HG03066 (cell line): ENCODE data around the gene FOSB.
"Not testable (repeated sequence)": the region's sequence is repeated elsewhere in the genome, so short reads cannot be mapped to it uniquely, and the experiment has no call there.

Experiments used
- ATAC-seq: cut with Tn5 transposase; IDR thresholded peaks from one replicate; pipeline ENCODE4 v1.9.1; 2021; ENCODE audit warnings: low read depth; ENCODE audit not compliant: unreplicated experiment

FOSB gene

DNA sequence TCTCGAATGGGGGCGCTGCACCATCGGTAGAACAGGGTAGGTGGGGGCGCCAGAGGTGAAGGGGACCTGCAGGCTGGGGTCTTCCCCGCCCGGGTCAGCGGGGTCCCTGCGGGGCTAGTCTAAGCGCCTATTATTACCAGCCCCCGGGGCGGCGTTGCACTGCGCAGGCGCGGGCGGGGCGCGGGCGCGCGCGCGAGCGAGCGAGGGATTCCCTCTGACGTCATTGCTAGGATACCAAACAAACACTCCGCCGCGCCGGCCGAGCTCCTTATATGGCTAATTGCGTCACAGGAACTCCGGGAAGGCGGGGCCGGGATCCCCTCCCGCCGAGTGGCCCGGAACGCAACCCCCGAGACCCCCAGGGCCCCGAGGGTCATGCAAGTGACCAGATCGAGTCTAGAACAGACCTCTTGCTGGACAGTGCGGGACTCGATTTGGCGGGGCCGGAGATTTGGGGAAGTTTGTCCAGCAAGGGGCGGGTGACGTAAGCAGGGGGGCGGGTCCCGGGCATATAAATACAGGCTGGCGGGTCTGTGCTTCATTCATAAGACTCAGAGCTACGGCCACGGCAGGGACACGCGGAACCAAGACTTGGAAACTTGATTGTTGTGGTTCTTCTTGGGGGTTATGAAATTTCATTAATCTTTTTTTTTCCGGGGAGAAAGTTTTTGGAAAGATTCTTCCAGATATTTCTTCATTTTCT, at the start of gene FOSB:
Gene FOSB, plus strand, starts transcription at position 541 of the 703 bp plus-strand sequence. CDS start 591 bp downstream, outside the sequence.
- peak; percentile 38 for ATAC-seq

DNA sequence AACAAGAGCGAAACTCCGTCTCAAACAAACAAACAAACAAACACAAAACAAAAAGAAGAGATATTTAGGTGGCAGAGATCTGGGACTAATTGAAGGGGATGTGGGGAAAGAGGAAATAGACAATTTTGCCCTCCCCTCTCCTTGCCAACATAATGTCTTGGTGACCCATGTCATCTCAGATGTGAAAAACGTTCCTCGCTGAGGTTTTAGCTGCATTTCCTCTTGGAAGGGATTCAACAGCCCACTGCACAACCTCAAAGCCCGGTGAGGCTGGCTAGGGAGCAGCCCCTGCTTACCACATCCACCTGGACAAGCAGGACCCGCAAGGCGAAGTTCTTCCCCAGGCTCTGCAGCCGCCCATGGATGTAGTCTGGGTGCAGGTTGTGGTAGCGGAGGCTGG, 49.0 kb upstream of the FOSB start:
- no peak for ATAC-seq

DNA sequence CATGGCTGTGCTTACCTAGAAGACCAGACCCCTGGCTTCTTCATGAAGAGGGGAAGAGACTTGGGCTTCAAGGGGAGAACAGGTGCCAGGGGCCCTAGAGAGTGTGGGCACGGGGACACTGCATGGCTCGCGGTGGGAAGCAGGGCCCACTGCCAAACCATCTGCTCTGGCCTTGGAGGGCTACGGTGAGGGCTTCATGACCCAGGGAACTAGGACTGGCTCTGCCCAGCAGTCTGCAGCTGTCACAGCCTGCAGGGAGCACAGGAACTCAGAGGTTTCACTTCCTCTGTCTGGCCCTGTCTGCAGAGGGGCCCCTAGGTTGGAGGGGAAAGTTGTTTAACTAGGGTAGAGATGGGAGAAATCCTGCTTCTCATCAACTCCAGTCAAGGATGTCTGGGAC, 48.4 kb upstream of the FOSB start:
- no peak for ATAC-seq

DNA sequence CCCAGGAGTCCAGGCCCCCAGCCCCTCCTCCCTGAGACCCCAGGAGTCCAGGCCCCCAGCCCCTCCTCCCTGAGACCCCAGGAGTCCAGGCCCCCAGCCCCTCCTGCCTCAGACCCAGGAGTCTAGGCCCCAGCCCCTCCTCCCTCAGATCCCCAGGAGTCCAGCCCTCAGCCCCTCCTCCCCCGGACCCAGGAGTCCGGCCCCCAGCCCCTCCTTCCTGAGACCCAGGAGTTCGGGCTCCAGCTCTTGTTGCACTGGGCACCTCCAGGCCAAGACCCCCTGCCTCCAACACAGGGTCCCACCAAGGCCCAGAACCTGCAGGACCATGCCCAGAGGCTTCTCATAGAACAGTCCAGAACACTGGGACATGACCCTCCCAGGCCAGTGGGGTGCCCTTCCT, 47.9 kb upstream of the FOSB start:
- ATAC-seq: no peak

DNA sequence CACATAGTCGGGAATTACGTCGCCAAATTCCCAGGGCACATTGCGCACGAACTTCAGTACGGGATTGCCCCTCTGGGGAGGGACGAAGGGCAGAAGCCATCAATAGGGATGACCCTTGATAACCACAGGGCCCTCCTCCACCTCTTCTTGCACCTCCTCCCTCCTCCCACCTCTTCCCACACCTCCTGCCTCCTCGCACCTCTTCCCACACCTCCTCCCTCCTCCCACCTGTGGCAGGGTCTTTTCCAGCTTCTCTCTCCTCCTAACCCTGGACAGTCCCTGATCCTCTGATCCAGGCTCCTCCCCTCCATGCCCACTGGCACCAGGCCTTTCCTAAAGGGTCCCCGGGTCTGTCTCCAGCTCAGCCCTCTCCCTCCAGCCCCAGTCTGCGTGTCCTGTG, 47.4 kb upstream of the FOSB start:
- no peak for ATAC-seq

DNA sequence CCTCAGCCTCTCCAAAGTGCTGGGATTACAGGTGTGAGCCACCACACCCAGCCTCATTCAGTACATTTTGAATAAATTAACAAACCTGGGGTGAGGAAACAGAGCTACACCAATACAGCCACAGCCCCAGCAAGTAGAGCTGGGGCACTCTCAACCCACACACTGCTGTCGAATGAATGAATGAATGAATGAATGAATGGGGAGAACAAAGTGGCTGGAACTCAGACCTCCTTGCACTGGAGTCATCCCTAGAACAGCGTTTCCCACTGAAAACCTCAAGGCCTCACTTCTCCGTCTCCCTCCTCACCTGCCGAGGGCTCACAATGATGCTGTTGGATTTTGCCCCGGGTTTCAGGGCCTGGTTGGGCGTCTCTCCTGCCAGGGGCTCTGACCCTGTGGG, 46.9 kb upstream of the FOSB start:
- ATAC-seq: no peak

DNA sequence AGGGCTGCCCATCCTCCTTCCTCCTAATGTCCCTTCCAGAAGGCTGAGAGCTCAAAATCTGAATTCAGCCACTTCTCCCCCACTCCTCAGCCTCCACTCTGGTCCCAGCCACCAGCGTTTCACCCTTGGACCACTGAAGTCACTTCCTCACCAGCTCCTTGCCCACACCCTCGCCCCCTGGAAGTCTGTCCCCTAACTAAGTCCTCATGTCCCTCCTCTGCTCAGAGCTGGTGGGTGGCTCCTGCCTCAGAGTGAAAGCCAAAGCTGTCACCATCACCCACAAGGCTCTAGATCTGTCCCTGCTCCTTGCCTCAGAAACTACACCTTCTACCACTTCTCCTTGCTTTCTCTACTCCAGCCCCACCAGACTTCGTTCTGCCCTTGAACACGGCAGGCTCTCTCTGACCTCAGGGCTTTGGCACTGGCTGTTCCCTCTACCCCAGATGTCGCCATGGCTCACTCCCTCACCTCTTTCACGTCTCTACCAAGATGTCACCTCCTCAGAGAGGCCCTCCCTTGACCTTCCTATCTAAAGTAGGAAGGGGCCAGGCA, 45.8 kb upstream of the FOSB start:
- ATAC-seq: no peak

DNA sequence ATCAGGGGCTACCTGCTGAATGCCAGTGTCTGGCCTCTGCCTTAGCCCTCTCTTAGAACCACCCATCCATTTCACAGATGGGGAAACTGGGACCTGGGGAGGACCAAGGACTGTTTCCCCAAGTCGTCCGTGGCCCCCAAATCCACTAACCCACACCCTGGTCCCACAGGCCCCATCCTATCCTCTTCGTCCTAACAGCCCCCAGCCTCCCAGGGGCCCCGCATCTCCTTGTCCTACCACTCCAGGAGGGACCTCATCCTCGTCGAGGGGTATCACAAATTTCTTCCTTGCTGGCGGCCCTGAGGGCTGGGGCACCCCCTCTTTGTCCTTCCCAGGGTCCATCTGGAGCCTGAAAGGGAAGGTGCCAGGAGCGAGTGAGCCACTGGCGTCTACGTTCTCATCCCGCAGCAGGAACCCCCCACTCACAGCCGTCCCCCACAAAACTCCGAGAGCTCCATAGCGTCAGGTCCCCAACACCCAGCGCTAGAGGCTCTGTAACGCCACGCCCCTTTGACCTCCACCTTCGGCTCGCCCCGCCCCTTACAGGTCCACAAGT, 44.7 kb upstream of the FOSB start:
- no peak for ATAC-seq

DNA sequence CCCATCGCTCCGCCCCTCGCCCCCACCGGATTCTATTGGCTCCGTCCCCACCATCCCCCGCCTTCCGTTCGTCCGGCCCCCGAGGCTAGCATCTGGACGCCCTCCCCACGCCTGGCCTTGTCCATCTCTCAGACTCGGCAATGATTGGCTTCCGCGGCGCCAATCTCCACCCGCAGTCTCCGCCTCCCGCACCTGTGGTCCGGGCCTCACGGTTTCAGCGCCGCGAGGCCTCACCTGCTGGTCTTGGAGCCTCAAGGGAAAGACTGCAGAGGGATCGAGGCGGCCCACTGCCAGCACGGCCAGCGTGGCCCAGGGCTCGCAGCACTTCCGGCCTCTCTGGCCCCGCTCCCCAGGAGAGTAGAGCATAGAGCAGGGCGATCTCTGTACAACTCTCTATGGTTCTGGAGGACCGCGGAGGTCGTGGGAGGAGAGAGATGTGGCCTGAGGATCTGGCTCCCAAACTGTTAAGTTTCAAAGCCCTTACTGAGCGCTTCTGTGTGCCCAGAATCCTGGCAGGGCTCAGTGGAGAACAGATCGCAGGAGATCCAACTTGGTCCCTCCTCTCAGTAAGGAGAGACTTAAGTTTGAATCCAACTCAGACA, 44.1 kb upstream of the FOSB start, which contains the start of gene ERCC1:
Gene ERCC1, minus strand, starts transcription at position 329 of the 602 bp plus-strand sequence. CDS start 543 bp downstream, outside the sequence.
- ATAC-seq: peak; percentile 58

DNA sequence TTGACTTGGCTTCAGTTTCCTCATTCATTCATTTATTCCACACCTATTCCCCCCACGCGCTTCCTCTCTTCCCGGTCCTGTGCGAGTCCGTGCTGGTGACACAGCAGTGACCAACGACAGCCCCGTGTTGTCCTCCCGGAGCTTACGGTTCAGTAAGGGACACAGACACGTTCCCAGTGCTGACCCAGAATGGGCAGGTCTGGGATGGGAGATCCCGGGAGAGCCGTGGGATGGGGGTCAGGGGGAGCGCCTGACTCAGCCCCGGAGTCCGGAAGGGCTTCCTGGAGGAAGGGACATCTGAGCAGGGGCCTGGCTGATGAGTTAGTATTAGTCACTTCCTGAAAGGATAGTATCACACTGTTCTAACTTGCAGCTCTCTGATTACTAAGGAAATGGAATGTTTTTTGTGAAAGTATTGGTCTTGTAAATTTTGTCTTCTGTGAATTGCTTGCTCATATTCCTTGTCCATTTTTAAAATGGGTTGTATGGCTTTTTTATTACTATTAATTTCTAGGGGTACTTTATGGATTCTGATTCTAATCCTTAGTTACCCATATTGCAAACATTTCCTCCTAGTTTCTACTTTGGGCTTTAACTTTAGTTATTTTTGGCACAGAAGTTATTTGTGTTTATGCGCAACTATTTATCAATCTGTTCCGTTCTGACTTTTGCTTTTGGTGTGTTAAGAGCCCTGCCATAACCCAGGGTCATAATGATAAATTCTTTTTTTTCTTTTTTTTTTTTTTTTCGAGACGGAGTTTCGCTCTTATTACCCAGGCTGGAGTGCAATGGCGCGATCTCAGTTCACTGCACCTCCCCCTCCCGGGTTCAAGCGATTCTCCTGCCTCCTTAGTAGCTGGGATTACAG, 43.4 kb upstream of the FOSB start:
- ATAC-seq: no peak

DNA sequence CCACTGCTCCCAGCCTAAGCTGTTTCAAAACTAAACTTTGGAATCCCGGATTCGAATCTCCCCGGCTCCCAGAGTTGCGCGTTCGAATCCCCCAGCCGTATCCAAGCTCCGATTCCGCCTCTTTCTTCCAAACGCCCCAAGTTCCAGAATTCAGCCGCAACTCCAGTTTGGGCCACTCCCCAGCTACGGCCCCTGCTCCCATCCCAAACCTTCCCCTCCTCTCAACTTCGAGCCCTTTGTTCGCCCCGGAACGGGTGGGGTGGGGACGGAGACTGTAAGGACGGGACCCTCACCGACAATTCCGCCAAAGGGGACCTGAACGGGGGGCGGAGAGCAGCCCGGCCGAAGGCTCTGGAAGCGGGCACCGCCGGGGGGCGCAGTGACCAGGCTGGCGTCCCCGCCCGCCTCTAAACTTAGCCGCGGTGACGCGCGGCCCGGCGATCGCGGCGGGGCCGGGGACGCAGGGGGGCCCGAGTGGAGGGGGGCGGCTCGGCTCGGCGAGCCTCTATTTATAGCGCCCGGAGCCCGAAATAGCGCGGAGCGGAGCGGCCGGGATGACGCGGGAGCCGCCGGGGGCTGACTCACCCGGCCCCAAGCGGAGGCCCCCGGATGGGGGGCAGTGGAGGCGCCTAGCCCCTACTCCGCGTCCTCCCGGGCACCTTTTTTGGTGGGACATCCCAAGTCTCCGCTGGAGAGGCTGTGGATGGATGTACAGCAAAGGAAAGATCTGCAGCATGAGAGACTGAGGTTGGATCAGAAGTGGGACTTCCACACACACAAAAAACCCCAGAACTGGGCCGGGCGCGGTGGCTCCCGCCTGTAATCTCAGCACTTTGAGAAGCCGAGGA, 39.2 kb upstream of the FOSB start:
- ATAC-seq: no peak

DNA sequence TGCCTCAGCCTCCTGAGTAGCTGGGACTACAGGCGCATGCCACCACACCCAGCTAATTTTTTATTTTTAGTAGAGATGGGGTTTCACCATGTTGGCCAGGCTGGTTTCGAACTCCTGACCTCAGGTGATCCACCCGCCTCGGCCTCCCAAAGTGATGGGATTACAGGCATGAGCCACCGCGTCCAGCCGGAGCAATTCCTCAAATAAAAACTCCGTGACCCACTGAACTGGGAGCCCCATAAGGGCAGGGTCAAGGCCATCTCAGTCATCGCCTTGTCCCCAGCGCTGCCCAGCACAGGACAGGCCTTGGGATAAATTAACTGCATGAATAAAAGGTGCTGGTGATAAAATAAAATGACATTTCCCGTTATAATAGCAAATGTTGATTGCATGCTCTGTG, 37.9 kb upstream of the FOSB start:
- ATAC-seq: not testable (repeated sequence)

DNA sequence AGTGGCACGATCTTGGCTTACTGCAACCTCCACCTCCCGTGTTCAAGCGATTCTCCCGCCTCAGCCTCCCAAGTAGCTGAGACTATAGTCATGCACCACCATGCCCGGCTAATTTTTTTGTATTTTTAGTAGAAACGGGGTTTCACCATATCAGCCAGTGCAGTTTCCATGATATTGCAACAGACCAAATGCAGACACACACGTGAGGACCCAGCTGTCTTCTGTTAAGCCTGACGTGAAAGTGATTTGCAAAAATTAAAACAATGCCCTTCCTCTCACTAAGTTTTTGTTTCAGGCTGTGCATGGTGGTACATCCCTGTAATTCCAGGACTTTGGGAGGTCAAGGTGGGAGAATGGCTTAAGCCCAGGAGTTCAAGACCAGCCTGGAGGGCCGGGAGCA, 36.8 kb upstream of the FOSB start:
- ATAC-seq: not testable (repeated sequence)

DNA sequence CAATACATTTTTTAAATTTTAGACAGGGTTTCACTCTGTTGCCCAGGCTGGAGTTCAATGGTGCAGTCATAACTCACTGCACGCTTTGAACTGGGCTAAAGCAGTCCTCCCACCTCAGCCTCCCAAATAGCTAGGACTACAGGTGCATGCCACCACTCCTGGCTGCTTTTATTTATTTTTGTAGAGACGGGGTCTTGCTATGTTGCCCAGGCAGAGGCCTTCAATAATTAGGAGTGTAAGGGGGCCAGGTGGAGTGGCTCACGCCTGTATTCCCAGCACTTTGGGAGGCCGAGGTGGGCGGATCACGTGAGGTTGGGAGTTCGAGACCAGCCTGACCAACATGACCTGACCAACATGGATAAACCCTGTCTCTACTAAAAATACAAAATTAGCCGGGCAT, 35.3 kb upstream of the FOSB start:
- ATAC-seq: not testable (repeated sequence)

DNA sequence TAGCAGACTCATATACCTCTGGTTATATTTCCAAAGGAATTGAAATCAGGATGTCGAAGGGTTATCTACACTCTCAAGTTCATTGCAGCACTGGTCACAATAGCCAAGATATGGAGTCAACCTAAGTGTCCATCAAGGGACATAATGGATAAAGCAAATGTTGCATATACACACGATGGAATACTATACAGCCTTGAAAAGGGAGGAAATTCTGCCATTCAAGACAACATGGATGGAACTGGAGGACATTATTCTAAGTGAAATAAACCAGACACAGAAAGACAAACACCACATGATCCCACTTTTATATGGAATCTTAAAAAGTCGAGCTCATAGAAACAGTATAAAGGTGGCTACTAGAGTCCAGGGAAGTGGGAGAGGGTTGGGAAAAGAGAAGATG, 30.5 kb upstream of the FOSB start:
- no peak for ATAC-seq

DNA sequence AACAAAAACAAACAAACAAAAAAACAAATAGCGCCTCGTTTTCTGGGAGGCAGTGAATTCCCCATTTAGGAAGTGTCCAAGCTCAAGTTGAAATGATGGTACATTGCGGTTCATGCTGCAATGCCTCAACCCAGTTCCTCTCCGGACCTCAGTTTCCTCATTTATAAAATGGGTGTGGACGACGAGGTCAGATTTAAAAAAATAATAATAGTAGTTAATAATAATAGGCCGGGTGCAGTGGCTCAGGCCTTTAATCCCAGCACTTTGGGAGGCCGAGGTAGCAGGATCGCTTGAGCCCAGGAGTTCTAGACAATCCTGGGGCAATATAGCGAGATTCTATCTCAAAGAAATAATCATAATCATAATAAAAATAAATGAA, 28.6 kb upstream of the FOSB start:
- no peak for ATAC-seq

DNA sequence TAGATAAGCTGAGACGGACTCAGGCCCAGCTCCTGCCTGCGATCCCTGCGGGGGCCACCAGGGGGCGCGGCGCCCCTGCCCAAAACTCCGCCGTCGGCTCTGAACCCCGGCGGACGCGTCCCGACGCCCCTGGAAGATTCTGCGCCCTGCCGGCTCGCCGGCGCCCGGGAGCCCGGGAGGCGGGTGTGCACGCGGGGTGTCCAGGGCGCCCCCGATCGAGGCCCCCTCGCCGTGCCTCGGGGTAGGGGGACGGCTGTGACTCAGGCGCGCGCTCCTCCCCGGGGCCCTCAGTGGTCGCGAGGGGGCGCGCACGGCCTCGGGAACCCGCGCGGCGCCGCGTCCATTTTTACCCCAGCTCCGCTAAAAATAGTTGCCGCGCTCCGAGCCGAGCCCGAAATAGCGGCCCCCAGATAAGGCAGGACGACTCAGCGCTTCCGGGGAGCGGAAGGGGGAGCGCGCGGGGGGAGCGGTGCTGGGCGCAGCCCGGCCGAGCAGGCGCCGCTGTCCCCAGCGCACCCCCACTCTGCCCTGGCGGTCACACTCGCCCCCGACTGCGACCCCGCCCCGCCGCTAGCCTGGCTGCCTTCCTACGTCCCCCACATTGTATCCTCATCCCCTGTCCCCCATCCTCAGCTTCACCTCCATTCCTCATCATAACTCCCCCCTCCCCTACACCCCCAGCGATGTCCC, 28.1 kb upstream of the FOSB start:
- ATAC-seq: peak; percentile 59

DNA sequence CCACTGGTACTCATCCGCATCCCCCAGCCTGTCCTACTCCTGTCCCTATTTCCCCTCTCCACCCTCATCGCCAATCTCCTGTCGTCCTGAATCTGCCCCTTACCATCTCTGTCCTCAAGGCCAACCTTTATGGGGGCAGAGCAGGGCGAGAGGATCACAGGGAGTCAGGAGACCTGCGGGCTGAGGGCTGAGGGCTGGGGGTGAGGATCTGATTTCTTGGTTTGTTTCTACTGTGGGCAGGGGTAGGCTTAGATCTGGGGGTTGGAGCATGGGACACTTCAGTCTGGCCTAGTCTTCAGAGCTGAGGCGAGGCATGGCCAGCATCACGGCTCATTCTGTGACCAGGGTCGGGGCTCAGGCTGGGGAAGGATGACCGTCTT, 27.5 kb upstream of the FOSB start:
- ATAC-seq: no peak

DNA sequence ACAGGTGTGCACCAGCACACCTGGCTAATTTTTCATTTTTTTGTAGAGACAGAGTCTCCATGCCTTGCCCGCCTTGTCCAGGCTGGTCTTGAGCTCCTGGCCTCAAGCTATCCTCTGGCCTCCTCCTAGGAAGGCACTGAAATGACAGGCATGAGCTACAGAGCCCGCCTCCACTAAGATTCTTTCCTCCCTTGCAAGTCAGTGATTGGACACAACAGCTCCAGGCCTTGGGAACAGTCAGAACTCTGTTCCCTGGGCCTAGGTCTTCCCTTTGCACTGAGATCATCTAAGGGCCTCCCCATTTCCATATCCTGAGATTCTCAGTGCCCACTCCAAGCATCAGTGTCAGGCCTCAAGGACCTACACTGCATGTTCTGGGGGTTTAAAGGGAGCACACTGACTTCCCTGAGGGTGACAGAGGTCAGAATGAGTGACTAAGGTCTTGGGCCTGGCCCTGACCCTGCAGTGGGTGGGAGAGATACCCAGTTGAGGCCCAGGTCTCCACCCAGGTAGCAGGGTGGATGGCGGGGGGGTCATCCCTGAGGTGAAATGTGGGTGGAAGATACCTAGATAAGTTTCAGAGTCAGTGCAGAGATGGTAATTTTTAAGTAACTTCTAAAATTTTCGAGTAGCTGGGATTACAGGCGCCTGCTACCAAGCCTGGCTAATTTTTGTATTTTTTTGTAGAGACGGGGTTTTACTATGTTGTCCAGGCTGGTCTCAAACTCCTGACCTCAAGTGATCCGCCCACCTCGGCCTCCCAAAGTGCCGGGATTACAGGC, 26.7 kb upstream of the FOSB start:
- ATAC-seq: no peak
